MM.1S (cell line): ENCODE results near the gene ITGB8.

Experiments
- EZH2 ChIP-seq: fragments of 300-600 bp; sonication (generic); optimal IDR thresholded peaks from 2 replicates; pipeline ENCODE3; 2017; ENCODE audit warnings: low read depth, mild to moderate bottlenecking, antibody characterized with exemption, low read length, mixed read lengths
- EZH2phosphoT487 ChIP-seq: fragments of 300-600 bp; sonication (generic); IDR thresholded peaks from 2 replicates; pipeline ENCODE4 v1.6.1; 2018; ENCODE audit warnings: antibody characterized with exemption, low read length
- TF ChIP-seq, protein P1 (sequence below): fragments of 300-600 bp; sonication (generic); IDR thresholded peaks from 2 replicates; pipeline ENCODE4 v1.5.1; 2016; ENCODE audit warnings: antibody characterized with exemption, low read length, mixed read lengths

DNA sequence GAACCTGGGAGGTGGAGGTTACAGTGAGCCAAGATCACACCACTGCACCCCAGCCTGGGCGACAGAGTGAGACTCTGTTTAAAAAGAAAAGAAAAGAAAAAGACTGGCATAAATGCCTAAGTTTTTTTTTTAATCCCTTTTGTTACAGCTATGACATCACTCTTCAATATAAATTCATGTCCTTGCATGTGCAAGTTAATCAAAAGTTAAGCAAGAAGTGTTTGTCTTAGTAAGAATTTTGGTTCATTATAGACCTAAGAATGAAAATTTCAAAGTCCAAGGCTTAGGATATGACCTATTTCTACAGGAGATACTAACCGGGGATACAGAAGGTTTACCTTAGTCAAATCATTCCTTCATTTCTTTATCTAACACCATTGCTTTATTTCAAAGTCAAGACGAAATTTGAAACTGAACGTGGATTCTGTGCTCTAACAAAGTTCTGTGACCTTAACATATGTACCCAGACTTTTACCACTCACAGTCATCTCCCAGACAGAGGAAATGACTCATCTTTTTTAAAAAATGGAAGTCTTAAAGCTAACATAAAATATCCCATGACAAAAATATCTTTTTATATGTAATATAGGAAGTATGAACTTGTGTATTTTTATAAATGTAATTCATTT is 29.3 kb upstream of the ITGB8 start:
- TF ChIP-seq EZH2, result no peak
- TF ChIP-seq, protein P1, sequence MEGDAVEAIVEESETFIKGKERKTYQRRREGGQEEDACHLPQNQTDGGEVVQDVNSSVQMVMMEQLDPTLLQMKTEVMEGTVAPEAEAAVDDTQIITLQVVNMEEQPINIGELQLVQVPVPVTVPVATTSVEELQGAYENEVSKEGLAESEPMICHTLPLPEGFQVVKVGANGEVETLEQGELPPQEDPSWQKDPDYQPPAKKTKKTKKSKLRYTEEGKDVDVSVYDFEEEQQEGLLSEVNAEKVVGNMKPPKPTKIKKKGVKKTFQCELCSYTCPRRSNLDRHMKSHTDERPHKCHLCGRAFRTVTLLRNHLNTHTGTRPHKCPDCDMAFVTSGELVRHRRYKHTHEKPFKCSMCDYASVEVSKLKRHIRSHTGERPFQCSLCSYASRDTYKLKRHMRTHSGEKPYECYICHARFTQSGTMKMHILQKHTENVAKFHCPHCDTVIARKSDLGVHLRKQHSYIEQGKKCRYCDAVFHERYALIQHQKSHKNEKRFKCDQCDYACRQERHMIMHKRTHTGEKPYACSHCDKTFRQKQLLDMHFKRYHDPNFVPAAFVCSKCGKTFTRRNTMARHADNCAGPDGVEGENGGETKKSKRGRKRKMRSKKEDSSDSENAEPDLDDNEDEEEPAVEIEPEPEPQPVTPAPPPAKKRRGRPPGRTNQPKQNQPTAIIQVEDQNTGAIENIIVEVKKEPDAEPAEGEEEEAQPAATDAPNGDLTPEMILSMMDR, result no peak
- no peak for TF ChIP-seq EZH2phosphoT487
